Stimulated activated CD8-positive, alpha-beta memory T cell treated with anti-CD3 and anti-CD28 coated beads, Interleukin-15, amount 100 ng/mL, for 4 hours (primary cell): ENCODE measurements around the gene FCGR2B.
"Not testable (repeated sequence)": the region's sequence is repeated elsewhere in the genome, so short reads cannot be mapped to it uniquely, and the experiment has no call there.

ENCODE experiments used
- DNase-seq, 2 donors: peaks; one replicate each; pipeline ENCODE4 v3.0.0-alpha.2; 2020; ENCODE audit warnings: low read depth in 2 of 2

The FCGR2B gene

GRCh38 chr1:161662684-161663339 is at the start of gene FCGR2B:
Gene FCGR2B (plus strand): TSS chr1:161663143. CDS start chr1:161663242, 99 bp downstream.
- DNase-seq = not testable (repeated sequence)

GRCh38 chr1:161616417-161616816 is 46.5 kb upstream of the FCGR2B start:
- not testable (repeated sequence) for DNase-seq

DNA sequence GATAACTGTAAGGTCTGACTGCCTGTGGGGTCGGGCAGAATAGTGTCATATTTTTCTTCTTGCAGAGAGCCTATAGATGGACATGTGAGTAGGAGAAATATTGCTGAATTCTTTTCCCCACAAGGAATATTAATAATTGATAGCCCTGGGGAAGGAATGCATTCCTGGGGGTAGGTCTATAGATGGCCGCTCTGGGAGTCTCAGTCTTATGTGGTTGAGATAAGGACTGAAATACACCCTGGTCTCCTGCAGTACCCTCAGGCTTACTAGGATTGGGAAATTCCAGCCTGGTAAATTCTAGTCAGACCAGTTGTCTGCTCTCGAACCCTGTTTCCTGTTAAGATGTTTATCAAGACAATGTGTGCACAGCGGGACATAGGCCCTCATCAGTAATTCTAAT is 44.4 kb upstream of the FCGR2B start:
- DNase-seq = not testable (repeated sequence)

DNA sequence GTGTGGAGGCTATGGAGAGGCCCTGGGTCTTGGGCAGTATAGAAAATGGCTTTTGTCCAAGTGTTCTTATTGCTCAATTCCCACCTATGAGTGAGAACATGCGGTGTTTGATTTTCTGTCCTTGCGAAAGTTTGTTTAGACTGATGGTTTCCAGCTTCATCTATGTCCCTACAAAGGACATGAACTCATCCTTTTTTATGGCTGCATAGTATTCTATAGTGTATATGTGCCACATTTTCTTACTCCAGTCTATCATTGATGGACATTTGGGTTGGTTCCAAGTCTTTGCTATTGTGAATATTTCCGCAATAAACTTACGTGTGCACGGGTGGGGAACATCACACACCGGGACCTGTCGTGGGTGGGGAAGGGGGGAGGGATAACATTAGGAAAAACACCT is 42.5 kb upstream of the FCGR2B start:
- DNase-seq = not testable (repeated sequence)

- peak; percentile 38 to 64 for DNase-seq
These were observed 41.6 kb upstream of the FCGR2B start for GRCh38 chr1:161621181-161622000.

DNA sequence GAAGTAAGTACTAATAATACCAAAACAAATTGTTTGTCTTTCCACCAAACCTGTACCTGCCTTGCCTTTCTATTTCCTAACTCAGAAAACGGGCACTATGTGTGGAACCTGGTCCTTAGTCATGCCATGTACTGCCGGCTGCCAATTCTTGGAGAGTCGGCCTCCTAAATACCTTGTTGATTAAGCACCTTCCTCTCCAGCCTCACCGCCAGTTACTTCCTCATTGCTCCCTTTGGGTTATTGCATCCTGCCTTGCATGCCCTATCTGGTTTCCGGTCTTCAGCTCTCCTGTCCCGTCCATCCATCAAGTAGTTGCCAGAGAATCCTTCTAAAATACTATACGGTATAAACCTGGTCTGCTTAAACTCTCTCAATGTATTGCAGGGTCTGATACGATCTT is 40.9 kb upstream of the FCGR2B start:
- DNase-seq = not testable (repeated sequence)

DNA sequence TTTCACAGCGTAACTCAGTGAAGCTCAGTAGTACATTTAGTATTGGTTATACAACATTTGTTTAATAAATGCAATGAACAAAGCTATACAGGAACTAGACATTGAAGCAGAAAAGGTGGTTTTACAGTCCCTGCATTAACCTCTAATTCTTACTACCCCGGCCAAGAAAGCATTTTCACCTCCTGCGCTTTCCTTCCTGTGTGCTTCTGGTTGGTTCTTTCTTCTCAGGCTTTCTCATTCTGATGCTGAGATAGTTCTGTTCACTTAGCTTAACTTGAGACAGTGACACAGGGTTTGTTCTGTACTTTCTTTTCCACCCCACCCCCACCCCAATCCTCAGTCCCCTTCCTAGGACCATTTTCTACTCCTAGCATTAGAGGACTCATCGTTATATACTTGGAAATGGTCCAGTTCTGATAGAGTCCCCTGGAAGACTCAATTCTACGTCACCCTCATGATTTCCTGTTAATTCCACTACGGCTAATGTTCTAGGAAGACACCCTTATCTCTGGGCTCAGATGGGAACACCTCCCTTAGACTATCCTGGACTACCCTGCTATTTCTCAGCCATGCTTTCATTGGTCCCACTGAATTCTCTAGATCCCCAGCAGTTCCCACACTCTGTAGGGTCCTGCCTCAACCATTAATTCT is 39.4 kb upstream of the FCGR2B start:
- DNase-seq = not testable (repeated sequence)

DNA sequence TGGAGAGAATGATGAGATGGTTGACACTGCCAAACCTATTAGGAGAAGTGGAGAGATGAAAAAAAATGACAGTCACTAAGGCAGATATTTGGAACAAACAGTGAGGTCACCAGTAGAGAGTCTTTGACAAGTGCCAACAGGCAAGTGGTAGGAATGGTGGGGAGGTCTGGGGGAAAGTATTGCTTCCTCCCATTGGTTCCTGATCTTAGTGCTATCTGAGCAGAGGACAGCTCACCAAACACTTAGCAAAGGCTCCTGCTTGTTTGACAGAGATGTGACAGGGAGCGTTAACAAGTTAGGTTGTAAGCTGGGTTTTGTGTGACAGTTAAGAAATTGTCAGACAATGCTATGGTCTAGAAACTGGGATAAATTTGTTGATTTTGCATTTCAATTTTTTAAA is 38.3 kb upstream of the FCGR2B start:
- not testable (repeated sequence) for DNase-seq

DNA sequence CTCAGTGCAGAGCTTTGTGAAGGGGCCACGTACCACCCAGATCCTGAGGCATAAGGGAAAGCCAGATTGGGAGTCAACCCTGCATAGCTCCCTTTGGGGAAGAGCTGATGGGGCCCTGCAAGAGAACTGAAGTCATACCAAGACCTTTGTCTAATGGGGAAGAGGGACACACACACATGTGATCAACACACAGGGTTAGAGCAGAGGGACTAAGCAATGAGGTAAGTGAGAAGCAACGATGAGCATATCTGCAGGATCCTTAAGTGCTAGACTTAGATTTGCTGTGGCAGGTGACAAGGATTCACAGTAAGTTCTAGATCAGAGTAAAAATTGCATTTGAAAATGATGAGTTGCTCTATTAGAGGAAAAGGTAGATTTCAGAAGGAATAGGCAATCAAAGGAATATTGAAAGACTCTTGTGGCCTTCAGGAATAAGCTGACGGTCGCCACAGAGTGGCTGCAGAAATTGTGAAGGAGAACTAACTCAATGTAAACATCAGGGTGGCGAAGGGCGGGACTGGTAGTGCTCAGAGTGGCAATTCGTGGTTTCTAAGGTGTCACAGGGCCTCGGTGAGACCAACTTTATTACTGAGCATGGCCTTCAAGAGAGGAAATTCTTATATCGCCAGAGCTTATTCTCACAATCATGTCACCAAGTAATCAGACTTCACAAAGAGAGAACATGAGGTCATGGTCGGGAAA is 36.3 kb upstream of the FCGR2B start:
- not testable (repeated sequence) for DNase-seq

- DNase-seq = not testable (repeated sequence)
These were observed 32.7 kb upstream of the FCGR2B start for GRCh38 chr1:161630128-161630742.

GRCh38 chr1:161631076-161631475 is 31.9 kb upstream of the FCGR2B start, which contains the start of gene FCGR3B:
Gene FCGR3B (minus strand): TSS chr1:161631176. CDS start chr1:161631094, 82 bp downstream.
- no peak for DNase-seq

GRCh38 chr1:161634993-161635392 is 27.9 kb upstream of the FCGR2B start:
- not testable (repeated sequence) for DNase-seq

- DNase-seq = not testable (repeated sequence)
These were observed 26.7 kb upstream of the FCGR2B start for GRCh38 chr1:161636189-161636782.

DNA sequence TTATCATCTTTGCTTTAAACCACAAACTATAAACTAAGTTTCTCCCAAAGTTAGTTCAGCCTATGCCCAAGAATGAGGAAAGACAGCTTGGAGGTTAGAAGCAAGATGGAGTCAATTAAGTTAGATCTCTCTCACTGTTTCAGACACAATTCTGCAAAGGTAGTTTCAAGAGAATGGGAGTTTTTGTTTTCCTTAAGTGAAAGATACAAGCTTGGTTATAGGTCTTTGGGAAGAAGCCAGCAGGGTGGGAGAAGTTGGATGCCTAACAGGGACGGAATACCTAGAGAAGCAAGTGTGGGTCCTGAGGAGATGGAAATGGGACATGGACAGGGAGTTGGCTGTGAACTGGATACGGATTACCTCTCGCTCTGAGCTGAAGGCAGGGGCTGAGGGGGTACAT is 26.0 kb upstream of the FCGR2B start:
- DNase-seq = not testable (repeated sequence)

DNA sequence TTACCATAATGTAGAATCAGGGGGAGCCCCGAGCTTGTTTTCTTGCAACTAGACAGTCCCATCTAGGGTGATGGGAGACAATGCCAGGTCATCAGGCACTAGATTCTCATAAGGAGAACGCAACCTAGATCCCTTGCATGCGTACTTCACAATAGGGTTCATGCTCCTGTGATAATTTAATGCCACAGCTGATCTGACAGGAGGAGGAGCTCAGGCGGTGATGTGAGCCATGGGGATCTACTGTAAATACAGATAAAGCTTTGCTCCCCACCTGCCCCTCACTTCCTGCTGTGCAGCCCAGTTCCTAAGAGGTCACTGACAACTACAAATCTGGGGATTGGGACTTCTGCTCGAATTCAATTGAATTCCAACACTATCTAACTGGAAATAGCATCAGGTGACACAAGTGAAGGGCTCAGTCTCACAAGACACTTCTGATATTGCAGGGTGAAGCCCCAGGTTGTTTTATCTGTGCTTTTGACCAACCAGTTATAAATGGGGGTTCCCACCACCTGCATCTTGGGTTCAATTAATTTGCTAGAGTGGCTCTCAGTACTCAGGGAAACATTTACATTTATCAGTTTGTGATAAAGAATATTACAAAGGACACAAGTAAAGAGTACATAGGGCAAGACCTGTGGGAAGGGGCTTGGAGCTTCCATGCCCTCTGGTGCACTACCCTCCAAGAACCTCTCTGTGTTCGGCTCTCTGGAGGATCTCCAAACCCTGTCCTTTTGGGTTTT is 24.5 kb upstream of the FCGR2B start:
- DNase-seq = not testable (repeated sequence)

- not testable (repeated sequence) for DNase-seq
These were observed 23.7 kb upstream of the FCGR2B start for GRCh38 chr1:161639203-161639602.

DNA sequence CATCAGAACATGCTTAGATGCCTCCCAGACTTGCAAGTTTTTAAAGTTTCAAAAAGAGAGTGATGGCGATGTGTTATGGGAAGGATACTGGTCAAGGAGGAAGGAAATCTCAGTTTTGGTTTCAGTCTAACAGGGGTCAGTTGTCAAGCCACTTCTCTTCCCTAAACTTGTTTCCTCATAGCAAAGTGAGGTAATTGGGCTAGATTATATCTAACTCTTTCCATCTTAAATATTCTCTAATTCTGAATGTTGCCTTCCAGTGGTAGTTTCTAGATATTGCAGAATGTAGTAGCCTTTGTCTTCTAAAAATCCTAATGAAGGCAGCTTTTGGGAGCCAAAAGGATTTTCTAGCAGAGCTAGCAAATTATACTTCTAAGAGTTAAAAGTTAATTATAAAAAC is 20.2 kb upstream of the FCGR2B start:
- DNase-seq = not testable (repeated sequence)

- DNase-seq = not testable (repeated sequence)
These were observed 19.3 kb upstream of the FCGR2B start for GRCh38 chr1:161643481-161644208.

- DNase-seq = not testable (repeated sequence)
These were observed 18.1 kb upstream of the FCGR2B start for GRCh38 chr1:161644855-161645254.
